B cell (primary cell): Measurements from ENCODE around the gene BTBD1. TPM values are rescaled to one million over a fixed set of nuclear protein-coding genes. Genes with fewer than 3 reads are reported as not detected.

Experiments used
- ATAC-seq: fragments of 200-7000 bp; cut with Tn5 transposase; one replicate; pipeline ENCODE4 v1.10.0; 2021; ENCODE audit warnings: low read depth, mild to moderate bottlenecking, moderate number of reproducible peaks, moderate library complexity
- CTCF ChIA-PET: fragments of 350-600 bp; sonication (Branson Sonifier 250); formaldehyde crosslinking; loops from one replicate; lab custom pipeline; 2021; ENCODE audit warnings: antibody characterized with exemption, inconsistent platforms; lab: Charles Lee
- POLR2A ChIA-PET: fragments of 350-600 bp; sonication (Branson Sonifier 250); formaldehyde crosslinking; loops from one replicate; lab custom pipeline; 2021; ENCODE audit warnings: antibody characterized with exemption; lab: Charles Lee
- DNase-seq: peaks from one replicate; pipeline ENCODE4 v3.0.0; 2013
- H2AFZ ChIP-seq: 2 replicates; pipeline ENCODE4 v1.6.1; 2012; ENCODE audit warnings: mild to moderate bottlenecking, low read depth, low read length; ENCODE audit not compliant: insufficient read depth, poor library complexity, severe bottlenecking
- H3K27ac ChIP-seq, 2 donors: 1 replicate in 1 of 2; 2 replicates in 1 of 2; pipeline ENCODE4 v1.5.1; 2012 to 2013; ENCODE audit warnings: low read length in 2 of 2, mild to moderate bottlenecking in 2 of 2, moderate library complexity in 1 of 2
- H3K27me3 ChIP-seq, 4 experiments: fragments of 200-600 bp in 1 of 4; sonication (generic) in 1 of 4; replicated peaks in 1 of 4; 1 replicate in 2 of 4; 2 replicates in 2 of 4; pipeline versions ENCODE4 v1.6.1 to v1.7.0; 2013 to 2016; ENCODE audit warnings: low read length in 3 of 4, mild to moderate bottlenecking in 2 of 4, mixed read lengths in 1 of 4, moderate library complexity in 1 of 4; ENCODE audit not compliant: insufficient read depth in 4 of 4, control insufficient read depth in 3 of 4; ENCODE audit errors: control extremely low read depth in 1 of 4
- H3K36me3 ChIP-seq, 2 experiments: replicated peaks in 1 of 2; 1 replicate in 1 of 2; 2 replicates in 1 of 2; pipeline versions ENCODE4 v1.6.1 to v1.7.1; 2013; ENCODE audit warnings: low read length in 1 of 2; ENCODE audit not compliant: insufficient read depth in 2 of 2, control insufficient read depth in 1 of 2; ENCODE audit errors: control extremely low read depth in 1 of 2, extremely low read depth in 1 of 2
- H3K4me1 ChIP-seq, 2 donors: fragments of 200-600 bp in 1 of 2; sonication (generic) in 1 of 2; 1 replicate in 1 of 2; 2 replicates in 1 of 2; pipeline versions ENCODE4 v1.5.1 to v1.6.1; 2013 to 2017; ENCODE audit warnings: low read length in 2 of 2; ENCODE audit not compliant: control insufficient read depth in 2 of 2, insufficient read depth in 2 of 2
- H3K4me2 ChIP-seq: replicated peaks from 2 replicates; pipeline ENCODE3; 2012; ENCODE audit warnings: mild to moderate bottlenecking, low read depth, low read length; ENCODE audit not compliant: poor library complexity, severe bottlenecking
- H3K4me3 ChIP-seq, 5 experiments: fragments of 200-600 bp in 1 of 5; sonication (generic) in 1 of 5; 1 replicate in 3 of 5; 2 replicates in 2 of 5; pipeline versions ENCODE4 v1.5.1 to v1.7.0; 2011 to 2016; ENCODE audit warnings: low read length in 4 of 5, mild to moderate bottlenecking in 4 of 5, low read depth in 2 of 5, control low read depth in 1 of 5, moderate library complexity in 1 of 5; ENCODE audit not compliant: insufficient read depth in 1 of 5; ENCODE audit errors: control extremely low read depth in 1 of 5, extremely low read depth in 1 of 5
- H3K79me2 ChIP-seq: fragments of 200-600 bp; sonication (generic); one replicate; pipeline ENCODE4 v1.6.0; 2016; ENCODE audit warnings: low read length; ENCODE audit not compliant: control insufficient read depth, insufficient read depth
- H3K9ac ChIP-seq: fragments of 200-600 bp; sonication (generic); 2 replicates; pipeline ENCODE4 v1.6.1; 2017; ENCODE audit warnings: mild to moderate bottlenecking, low read length, moderate library complexity
- H3K9me3 ChIP-seq, 3 donors: one replicate each; pipeline versions ENCODE4 v1.6.1 to v1.7.1; 2013; ENCODE audit warnings: low read length in 2 of 3; ENCODE audit not compliant: control insufficient read depth in 2 of 3, insufficient read depth in 1 of 3; ENCODE audit errors: control extremely low read depth in 1 of 3
- H4K20me1 ChIP-seq: 2 replicates; pipeline ENCODE4 v1.6.0; 2012; ENCODE audit warnings: mild to moderate bottlenecking, low read length; ENCODE audit not compliant: insufficient read depth, control insufficient read depth, poor library complexity, severe bottlenecking
- H3K27ac Mint-ChIP-seq: one replicate; pipeline ENCODE4 v1.8.0; 2021; ENCODE audit warnings: mixed read lengths
- H3K27me3 Mint-ChIP-seq: one replicate; pipeline ENCODE4 v1.8.0; 2021; ENCODE audit warnings: mixed read lengths
- H3K4me1 Mint-ChIP-seq: one replicate; pipeline ENCODE4 v1.8.0; 2021; ENCODE audit warnings: mixed read lengths
- H3K4me3 Mint-ChIP-seq: one replicate; pipeline ENCODE4 v1.8.0; 2021; ENCODE audit warnings: mixed read lengths
- H3K9me3 Mint-ChIP-seq: one replicate; pipeline ENCODE4 v1.8.0; 2022; ENCODE audit warnings: mixed read lengths; ENCODE audit not compliant: insufficient read depth
- EZH2 ChIP-seq: IDR thresholded peaks from 2 replicates; pipeline ENCODE4 v1.6.1; 2012; ENCODE audit warnings: borderline replicate concordance, low read depth, mild to moderate bottlenecking, moderate library complexity, low read length; ENCODE audit not compliant: insufficient read depth, poor library complexity, severe bottlenecking
- WGBS: methylation state at CpG from one replicate; pipeline ENCODE4 v1.1.5; 2013; ENCODE audit warnings: missing lambda C conversion rate; ENCODE audit not compliant: insufficient coverage; 5-methylcytosine and 5-hydroxymethylcytosine counted together
- intact Hi-C: fragments of 100-400 bp; cut with micrococcal nuclease; formaldehyde crosslinking; loops from one replicate; pipeline ENCODE4 v1.10.0; 2022
- polyA plus RNA-seq: library from polyadenylated mRNA; depleted of rRNA; stranded (reverse); fragments of >200 nt; gene quantifications from 2 replicates; pipeline ENCODE4 v1.2.3, GENCODE V29; 2012
- total RNA-seq, 2 donors: library from RNA; stranded (reverse); fragments of 120-200 nt in 1 of 2; gene quantifications; 1 replicate in 1 of 2; 2 replicates in 1 of 2; pipeline versions ENCODE4 v1.2.3 to v1.2.4, GENCODE V29; 2013 to 2022
- TF ChIP-seq, protein P1 (sequence below): fragments of 200-600 bp; IDR thresholded peaks from one replicate; pipeline ENCODE4 v1.8.0; 2022; ENCODE audit warnings: antibody characterized with exemption, mild to moderate bottlenecking

The BTBD1 gene
- total and polyA plus RNA-seq, 2 donors (not counting 1 experiment from before 2014, with no cell fraction given): 20.7 to 47.5 TPM

DNA sequence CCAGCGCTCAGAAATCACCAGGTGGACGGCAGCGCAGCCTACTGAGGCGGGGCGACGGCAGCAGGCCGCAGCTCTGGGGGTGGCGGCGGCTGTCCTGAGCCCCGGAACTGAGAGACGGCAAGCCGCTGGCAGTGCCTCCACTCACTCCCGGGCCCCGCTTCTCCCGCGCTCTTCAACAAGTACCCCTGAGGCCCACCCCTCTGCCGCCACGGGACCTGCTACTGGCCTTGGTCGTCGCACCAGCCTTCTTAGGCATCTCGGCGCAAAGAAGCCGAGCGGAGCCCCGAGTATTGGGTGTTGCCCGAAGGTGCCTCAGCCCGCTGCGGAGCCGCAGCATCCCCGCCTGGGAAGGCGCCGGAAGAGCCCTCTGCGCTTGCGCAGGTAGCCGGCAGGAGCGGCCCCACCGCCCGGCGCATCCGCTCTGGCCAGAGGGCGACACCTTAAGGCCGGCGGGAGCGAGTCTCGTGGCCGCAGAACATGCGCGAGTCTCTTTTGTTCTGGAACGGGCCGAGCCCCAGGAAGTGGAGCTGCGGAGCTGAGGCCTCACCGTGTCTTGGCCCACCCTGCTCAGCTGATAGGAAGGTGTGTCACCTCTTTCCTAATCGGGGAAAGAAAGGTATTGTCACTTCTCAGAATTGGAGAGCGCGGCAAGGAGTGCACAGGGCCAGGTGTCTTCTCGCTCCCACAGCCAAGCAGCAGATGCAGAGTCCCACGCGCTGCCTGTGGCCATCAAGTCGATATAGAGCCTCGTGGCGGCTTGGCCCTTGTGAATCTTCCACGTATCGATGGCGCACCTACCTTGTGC, 55.6 kb downstream of the BTBD1 start, which contains the start of gene C15orf40:
Gene C15orf40, minus strand, starts transcription at position 369 of the 805 bp plus-strand sequence. Its CDS starts 32 bp downstream, at position 337.
- Histone ChIP-seq H3K9ac (peak within 1 kb of the TSS; percentile 95), H3K9me3 (no peaks in the 10 kb centered on the region), H3K4me2 (peak within 1 kb of the TSS; percentile 77), H3K27me3 (no peaks in the 10 kb centered on the region), H3K4me3 (peak within 1 kb of the TSS; percentile 90 to 99 (median 92)), H3K4me1 (peaks cover 22 to 24% of the 10 kb centered on the region in 2 donors), H3K79me2 (peaks cover 30% of the 10 kb centered on the region), H3K27ac (peak within 1 kb of the TSS; percentile 69 to 83), H4K20me1 (peaks cover 28% of the 10 kb centered on the region), H2AFZ (peak within 1 kb of the TSS; percentile 84), H3K36me3 (peaks cover 0 to 30% of the 10 kb centered on the region in 2 experiments)
- intact Hi-C loops: loop anchor here (1.0 to 2.0 kb wide), 8 partner anchors 12 to 471 kb away; partner anchors contain the start of genes AP3B2, BTBD1, RAMAC and RPS17
- ChIA-PET CTCF (interaction anchor here (0.6 to 2.2 kb wide), 16 partner anchors 9 to 1560 kb away, joined by 3 to 16 read pairs (median 6); partner anchors contain the start of genes BTBD1, RAMAC, RPS17 and WHAMM), POLR2A (interaction anchor here (0.7 to 3.2 kb wide), 5 partner anchors 25 to 471 kb away, joined by 5 to 18 read pairs (median 9); partner anchors contain the start of genes BTBD1, RAMAC and RPS17)
- WGBS: 2% methylated on average over 64 of the region's 64 CpGs
- TF ChIP-seq, protein P1, sequence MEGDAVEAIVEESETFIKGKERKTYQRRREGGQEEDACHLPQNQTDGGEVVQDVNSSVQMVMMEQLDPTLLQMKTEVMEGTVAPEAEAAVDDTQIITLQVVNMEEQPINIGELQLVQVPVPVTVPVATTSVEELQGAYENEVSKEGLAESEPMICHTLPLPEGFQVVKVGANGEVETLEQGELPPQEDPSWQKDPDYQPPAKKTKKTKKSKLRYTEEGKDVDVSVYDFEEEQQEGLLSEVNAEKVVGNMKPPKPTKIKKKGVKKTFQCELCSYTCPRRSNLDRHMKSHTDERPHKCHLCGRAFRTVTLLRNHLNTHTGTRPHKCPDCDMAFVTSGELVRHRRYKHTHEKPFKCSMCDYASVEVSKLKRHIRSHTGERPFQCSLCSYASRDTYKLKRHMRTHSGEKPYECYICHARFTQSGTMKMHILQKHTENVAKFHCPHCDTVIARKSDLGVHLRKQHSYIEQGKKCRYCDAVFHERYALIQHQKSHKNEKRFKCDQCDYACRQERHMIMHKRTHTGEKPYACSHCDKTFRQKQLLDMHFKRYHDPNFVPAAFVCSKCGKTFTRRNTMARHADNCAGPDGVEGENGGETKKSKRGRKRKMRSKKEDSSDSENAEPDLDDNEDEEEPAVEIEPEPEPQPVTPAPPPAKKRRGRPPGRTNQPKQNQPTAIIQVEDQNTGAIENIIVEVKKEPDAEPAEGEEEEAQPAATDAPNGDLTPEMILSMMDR: no peak
- TF ChIP-seq EZH2: no peak
- Mint-ChIP-seq H3K9me3 (no peaks in the 10 kb centered on the region), H3K4me1 (peaks cover 50% of the 10 kb centered on the region), H3K27me3 (no peaks in the 10 kb centered on the region), H3K4me3 (peak within 1 kb of the TSS; percentile 96), H3K27ac (peak within 1 kb of the TSS; percentile 92)
- DNase-seq: peak; percentile 94
- ATAC-seq: peak; percentile 91
